Ishikawa (cell line): ENCODE data around the gene NPIPA3.

Source experiments
- CEBPB ChIP-seq: IDR thresholded peaks from 2 replicates; pipeline ENCODE4 v1.6.1; 2012
- CREB1 ChIP-seq: IDR thresholded peaks from 2 replicates; pipeline ENCODE4 v1.6.1; 2012; ENCODE audit warnings: low read depth
- EP300 ChIP-seq: IDR thresholded peaks from 2 replicates; pipeline ENCODE4 v1.6.1; 2012; ENCODE audit warnings: borderline replicate concordance
- FOXM1 ChIP-seq: IDR thresholded peaks from 2 replicates; pipeline ENCODE4 v1.6.1; 2012; ENCODE audit warnings: low read depth, borderline replicate concordance
- TAF1 ChIP-seq: IDR thresholded peaks from 2 replicates; pipeline ENCODE4 v1.6.1; 2012; ENCODE audit warnings: low read depth, mild to moderate bottlenecking
- TEAD4 ChIP-seq: IDR thresholded peaks from 2 replicates; pipeline ENCODE4 v1.6.1; 2012
- TF ChIP-seq, protein P1 (sequence below): IDR thresholded peaks from 2 replicates; pipeline ENCODE4 v1.6.1; 2012
- TF ChIP-seq, protein P2 (sequence below): IDR thresholded peaks from 2 replicates; pipeline ENCODE4 v1.6.1; 2012

DNA sequence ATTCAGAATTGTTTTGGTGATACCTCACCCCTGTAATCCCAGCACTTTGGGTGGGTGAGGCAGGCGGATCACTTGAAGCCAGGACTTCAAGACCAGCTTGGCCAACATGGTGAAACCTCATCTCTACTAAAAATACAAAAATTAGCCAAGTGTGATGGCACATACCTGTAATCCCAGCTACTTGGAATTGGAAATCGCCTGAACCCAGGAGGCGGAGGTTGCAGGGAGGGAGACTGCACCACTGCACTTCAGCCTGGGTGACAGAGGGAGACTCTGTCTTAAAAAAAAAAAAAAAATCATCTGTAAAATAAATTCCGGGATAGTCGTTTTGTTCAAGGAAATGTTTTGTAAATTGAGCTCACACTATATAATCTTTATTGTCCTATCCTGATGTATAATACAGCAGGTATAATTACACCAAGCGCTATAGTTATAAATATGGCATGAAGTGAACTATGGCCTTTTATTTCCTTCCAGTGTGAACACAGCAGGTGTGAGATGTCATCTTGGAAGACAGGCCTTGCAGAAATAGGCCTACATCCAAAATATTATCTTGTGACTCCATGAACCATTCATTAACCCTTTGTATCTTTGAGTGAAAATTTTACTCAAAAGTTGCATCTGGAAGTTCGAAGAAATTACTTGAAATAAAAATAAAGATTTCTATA is 34.5 kb upstream of the NPIPA3 start:
- TF ChIP-seq, protein P1, sequence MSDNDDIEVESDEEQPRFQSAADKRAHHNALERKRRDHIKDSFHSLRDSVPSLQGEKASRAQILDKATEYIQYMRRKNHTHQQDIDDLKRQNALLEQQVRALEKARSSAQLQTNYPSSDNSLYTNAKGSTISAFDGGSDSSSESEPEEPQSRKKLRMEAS: no peak
- TF ChIP-seq FOXM1 (no peak), CEBPB (no peak), CREB1 (no peak), EP300 (no peak), TEAD4 (no peak), TAF1 (no peak)
- TF ChIP-seq, protein P2, sequence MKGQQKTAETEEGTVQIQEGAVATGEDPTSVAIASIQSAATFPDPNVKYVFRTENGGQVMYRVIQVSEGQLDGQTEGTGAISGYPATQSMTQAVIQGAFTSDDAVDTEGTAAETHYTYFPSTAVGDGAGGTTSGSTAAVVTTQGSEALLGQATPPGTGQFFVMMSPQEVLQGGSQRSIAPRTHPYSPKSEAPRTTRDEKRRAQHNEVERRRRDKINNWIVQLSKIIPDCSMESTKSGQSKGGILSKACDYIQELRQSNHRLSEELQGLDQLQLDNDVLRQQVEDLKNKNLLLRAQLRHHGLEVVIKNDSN: no peak
